ENCODE measurements around the gene TMEM151A.

The TMEM151A gene

GRCh38 chr11:66283461-66284105 lies 8.1 kb upstream of the TMEM151A start:
- DNase-seq, result no peak

DNA sequence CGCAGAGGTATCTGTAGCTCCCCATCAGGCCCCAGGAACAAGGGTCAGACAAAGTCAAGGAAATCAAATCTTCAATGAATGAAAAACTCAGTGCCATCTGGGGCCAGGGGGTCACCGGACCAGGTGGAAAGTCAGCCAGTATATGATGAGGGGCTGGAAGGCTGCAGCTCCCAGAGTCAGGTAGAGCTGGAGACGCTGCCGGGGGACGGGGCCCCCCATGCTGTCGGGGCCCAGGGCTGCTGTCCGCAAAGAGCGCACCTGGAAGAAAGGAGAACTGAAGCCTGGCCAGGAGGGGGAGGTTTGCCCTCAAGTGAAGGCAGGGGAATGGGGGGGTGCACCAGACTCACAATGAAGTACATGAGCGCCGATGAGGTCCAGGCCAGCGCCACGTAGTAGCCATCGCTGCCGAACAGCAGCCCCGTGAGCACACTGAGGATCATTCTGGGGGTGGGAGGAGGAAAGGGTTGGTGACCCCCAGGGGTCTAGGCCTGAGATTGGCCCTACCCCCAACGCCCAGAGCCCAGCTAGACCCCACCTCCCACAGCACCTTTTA lies 7.1 kb upstream of the TMEM151A start:
- DNase-seq, result no peak

DNA sequence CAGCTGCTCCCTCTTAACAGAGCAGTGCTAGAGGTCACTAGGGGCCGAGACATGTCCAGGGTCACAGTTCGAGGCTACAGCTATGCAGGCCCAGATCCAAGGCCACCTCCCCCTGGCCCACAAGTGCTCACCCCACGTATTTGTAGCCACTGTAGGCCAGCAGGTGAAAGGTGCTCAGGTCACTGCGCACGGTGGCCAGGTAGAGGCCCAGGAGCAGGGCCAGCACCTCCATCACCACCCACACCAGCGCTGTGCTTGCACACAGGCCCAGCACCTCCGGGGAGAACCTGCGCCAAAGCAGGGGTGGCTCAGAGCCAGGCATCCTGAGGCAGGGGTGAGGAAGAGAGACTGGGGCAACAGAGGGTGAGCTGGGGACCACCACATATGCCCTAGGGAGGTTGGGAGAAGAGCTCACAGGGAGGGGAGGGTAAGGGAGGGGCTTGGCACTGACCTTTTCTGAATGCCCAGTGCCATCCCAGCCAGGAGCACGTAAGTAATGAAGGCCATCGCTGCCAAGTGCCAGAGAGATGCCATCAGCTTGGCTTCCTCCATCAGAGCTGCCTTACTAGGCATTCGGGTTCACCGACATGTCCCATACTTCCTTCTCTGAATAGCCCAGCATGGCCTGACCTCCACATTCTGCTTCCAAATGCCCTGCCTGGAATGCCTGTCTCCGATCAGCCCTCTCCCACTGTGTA lies 6.3 kb upstream of the TMEM151A start:
- DNase-seq, result peak; percentile 49

DNA sequence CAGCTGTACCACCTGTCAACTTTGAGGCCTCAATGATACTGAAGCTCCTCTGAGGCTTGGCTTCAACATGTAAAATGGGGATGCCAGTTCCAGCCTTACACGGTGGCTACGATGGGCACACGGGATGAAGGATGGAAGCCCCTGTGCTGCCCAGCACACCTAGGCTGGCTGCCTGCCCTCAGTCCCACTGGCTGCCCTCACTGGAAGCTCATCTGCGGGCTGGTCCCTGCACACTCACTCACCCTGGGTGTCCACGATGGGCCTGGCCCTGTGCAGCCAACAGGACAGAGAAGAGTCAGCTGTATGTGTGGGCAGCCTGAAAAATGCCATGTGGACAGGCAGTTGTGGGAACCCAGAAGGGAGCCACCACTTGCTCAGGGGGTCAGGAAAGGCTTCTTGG lies 5.0 kb upstream of the TMEM151A start:
- DNase-seq, result peak; percentile 24

- peak; percentile 26 for DNase-seq
Observed at GRCh38 chr11:66287211-66287888, 4.3 kb upstream of the TMEM151A start.

DNA sequence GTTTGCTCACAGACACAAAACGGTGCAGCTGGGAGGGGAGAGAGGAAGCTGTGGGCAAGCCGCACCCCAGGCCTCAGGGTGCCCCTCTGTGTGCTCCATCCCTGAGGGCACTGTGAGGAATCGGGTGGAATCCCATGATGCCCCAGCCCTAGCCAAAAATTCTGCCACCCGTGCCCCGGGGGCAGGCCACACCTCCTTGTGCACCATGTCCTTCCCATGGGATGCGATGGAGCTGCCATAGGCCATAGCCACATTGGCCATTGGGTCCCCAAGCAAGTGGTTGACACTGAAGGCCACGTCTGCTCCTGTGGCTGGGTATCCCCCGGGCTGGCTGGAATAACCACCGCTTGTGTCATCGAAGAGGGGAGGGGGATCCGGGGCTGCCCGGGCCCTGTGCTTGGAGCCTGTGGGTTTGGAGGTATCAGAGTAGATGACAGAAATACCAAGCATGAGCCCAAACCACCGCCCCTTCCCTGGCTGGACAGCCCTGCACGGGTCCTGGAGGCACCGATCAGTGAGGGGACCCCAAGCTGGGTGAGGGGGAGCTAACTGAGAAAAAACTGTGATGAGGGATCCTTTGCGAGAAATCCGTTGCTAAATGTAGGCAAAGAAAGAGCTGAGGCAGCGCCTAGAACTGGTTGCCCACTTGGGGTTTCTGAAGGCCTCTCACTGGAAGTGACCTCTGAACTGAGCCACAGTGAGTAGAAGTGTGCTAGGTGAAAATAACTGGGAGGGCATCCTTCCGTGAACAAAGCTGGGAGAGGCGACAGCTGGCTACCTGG lies 3.6 kb upstream of the TMEM151A start:
- peak; percentile 48 for DNase-seq

GRCh38 chr11:66288671-66289547 lies 2.8 kb upstream of the TMEM151A start, which contains the start of gene YIF1A:
TSS of gene YIF1A (minus strand) at chr11:66289143. CDS start at chr11:66288985, 158 bp downstream.
- DNase-seq, result peak; percentile 100

DNA sequence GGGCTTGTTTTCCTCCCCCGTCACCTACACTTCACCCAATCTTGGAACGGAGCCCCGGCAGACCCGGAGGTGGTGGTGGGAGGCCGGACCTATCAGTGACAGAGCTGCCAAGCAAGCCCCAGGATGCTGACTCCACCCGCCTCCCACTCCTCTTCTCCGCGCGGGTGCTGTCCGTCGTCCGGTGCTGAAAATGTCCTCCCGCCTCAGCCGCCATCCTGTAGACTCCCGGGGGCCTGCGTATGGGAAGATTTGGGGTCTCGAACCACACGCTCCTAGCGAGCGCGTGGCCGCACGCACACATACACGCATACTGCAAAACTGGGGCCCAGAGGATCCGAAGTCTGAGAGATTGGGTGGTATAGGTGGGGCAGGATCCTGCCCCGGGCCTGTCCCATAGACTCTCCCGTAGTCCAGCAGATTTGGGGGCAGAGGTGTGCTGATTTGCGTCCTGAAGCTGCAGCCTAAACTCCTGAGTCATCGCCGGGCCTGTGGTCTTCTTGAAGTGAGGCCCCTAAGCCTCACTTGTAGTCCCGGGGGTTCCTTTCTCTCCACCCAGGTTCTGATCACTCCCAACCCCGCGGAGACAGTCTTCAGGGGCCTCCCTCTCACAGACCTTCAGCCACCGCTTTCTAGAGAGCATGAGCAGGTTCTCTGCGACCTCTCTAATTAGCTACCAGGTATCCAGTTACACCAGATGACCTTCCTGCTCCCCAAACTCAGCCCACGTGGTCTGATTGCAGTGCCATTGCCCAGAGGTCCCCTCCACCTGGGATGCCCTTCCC lies 2.0 kb upstream of the TMEM151A start:
- peak; percentile 91 for DNase-seq

DNA sequence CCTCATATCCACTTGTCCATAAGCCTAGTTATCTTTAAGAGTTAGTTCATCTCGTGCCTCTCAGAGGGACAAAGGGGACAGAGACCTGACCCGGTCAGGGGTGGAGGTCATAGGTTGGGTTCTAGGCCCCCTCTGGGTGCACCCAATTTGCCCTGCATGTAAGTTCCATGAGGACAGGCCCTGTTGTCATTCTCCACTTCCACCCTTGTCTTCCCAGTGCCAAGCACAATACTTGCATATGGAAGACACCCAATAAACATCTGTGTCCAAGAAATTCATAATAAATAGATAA lies 1.4 kb upstream of the TMEM151A start:
- no peak for DNase-seq

DNA sequence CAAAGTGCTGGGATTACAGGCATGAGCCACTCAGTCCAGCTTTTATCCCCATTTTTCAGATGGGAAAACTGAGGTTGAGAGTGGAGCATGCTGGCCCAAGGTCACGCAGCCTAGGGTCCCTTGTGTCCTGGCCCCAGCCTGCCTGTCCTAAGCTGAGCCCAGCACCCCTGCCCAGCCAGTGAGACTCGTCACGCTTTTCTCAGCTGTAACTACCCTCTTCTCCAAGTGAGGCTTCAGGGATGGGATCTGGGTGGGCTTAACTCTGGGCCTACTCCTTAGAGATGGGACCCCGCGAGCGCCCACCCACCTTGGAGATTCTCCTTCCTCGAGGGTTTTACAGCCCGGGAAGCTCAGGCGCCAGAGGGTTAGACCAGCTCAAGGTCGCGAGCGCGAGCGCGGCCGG lies 390 bp upstream of the TMEM151A start:
- DNase-seq, result no peak

GRCh38 chr11:66292543-66293332 lies 1.0 kb downstream of the TMEM151A start:
- no peak for DNase-seq

DNA sequence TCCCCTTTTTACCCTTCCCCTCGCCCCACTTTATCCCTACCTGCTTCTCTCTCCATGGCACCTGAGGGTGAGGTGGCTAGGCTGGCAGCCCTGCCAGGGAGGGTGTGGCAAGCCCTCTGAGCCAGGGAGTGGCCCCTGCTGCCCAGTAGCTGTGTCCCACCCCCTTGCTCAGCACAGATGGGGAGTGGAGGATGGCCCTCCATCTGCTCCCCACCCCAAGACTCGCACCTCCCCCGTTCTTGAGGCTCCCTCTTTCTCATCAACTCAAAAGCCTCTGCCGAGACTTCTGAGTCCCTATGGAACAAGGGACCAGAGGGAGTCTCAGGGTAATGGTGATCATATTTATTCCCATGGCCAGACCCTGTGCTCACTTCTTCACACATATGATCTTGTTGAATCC lies 1.7 kb downstream of the TMEM151A start:
- DNase-seq, result no peak

- no peak for DNase-seq
Observed at GRCh38 chr11:66293777-66294625, 2.3 kb downstream of the TMEM151A start.

- DNase-seq, result no peak
Observed at GRCh38 chr11:66294626-66295620, 3.2 kb downstream of the TMEM151A start.

DNA sequence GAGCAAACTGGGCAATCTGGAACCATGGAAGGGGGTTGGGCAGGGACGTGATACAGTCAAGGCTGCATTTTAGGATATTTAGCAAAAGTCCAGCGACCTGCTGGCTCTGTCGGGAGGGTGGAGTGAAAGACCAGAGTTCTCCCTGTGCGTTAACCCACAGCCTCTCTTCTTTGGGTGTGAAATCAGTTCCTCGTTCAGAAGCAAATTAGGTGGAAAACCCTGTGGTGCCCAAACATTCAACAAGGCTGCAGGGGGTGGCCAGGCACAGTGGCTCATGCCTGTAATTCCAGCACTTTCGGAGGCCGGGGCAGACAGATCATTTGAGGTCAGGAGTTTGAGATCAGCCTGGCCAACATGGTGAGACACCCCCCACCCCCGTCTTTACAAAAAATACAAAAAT lies 5.9 kb downstream of the TMEM151A start:
- DNase-seq, result no peak

DNA sequence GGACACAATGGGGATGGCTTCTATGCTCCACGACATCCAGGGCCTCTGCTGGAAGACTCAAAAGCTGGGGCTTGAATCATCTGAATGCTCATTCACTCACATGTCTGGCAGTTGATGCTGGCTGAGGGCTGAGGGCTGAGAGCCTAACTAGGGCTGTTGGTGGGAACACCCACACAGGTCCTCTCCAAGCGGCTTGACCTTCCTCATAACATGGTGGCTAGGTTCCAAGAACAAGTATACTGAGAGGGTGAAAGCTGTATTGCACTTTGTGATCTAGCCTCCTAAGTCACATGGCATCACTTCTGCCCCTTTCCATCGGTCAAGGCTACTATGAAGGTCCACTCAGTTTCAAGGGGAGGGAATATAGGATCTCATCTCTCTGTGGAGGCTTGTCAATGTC lies 7.5 kb downstream of the TMEM151A start:
- no peak for DNase-seq

GRCh38 chr11:66302656-66303055 lies 11.0 kb downstream of the TMEM151A start:
- DNase-seq, result no peak

DNA sequence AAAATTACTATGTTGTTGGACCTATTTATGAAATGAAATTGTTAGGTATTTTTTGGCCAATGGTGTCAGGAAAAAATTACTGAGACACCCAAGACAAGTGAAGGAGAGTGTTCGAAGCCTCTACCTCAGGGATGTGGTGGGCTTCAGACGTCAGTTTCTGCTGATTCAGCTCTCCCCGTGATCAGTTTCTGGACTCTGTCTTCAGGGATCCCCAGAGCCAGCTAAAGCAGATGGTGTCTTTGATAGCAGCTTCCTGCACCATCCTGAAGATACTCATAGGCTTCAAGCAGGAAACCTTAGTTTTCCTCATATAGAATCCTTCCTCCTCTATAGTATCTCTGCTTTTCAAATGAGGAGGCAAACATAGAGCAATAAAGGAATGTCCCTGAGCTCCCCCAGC lies 17.8 kb downstream of the TMEM151A start:
- DNase-seq, result no peak
